ENCODE measurements around the gene GRIK2.

GRCh38 chr6:101845172-101845571, 451.7 kb downstream of the GRIK2 start:
- TF ChIP-seq CTCF (conservative IDR thresholded peaks at IDR 0.05; ENCODE audit: low read depth, low read length) = no peak
- TF ChIP-seq POLR2A (IDR thresholded peaks at IDR 0.05; ENCODE audit: low read depth, low read length) = no peak
- no peak for TF ChIP-seq SMC3 (IDR thresholded peaks at IDR 0.05; ENCODE audit: low read depth, low read length)
- TF ChIP-seq NFE2L2 (IDR thresholded peaks at IDR 0.05; ENCODE audit: low read depth, low read length) = no peak

All from IMR-90 (cell line).